DMS153 (cell line): Measurements from ENCODE around the gene RASSF6.
A peak's percentile ranks its signal among the peaks of the same experiment; 100 is the strongest.
"Not testable (repeated sequence)": the region's sequence is repeated elsewhere in the genome, so short reads cannot be mapped to it uniquely, and the experiment has no call there.

Source experiments
- DNase-seq: peaks from one replicate; lab custom pipeline; 2025; lab: John Stamatoyannopoulos, UW

The RASSF6 gene

DNA sequence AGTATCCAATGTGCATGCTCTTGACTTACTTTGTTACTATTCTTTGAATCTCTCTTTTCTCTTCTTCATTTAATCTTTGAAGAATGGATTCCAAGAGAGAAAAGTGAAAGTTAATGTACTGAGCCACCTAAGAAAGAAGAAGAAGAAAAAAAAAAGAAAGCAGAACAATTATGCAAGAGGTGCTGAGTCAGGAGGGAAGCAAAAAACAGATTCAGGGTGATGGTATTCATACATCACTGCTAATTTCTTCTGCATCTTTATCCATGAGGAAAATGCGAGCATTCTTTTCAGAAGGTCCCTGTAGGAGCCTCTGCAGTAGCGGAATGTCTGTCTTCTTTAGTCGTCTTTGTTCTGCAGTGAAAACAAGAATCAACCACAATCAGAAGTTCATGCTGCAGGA lies 43.9 kb downstream of the RASSF6 start:
- DNase-seq: no peak

DNA sequence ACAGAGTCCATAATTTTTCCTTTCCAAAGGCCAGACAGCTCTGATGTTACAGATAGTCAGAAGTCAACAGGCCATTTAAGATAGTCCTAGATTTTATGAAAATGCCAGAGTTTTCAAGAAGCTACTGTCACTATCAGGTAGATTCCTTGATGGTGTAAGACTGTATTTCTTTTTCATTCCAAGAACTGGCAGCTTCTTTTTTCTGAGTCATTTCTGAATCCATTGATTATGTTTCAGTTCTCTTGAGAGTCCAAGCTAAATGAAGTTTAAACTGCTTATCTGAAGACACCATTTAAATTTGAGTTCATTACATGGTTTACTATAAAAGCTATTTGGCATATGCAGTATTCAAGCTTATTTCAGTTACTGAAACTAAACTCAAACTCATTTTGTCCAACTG lies 44.6 kb downstream of the RASSF6 start:
- DNase-seq: no peak

DNA sequence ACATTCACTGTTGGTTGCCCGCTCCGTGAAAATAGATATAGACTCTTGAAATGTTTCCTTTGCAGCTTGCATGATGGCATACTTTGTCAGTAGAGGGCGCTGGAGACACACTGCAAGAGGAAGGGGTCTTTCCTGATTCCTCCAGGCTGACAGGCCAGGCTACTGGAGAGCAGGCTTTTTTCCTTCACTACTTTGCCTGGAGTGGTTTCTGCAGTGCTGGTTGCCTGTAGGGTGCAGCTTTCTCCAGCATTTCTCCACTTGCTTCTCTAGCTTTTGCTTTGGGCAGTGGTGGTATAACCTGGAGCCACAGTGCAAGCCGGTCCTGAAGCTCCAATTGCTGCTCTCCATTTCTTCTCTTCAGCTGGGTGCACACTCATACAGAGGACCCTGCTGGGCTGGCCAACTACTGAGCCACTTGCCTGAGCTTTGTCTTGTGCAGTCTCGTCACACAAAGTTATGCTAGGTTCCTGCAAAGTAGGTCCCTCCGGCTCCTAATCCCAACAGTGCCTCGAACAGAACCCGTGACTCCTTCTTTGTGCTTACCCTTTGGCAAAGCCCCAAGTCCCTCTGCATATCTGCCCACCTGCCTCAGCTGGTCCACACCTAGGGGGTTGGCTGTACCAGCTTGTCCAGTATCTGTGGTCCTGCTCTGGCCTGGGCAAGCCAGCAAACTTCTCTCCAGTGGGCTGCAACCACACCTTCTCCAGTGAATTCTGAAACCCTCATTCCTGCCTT lies 46.3 kb downstream of the RASSF6 start:
- DNase-seq: peak; percentile 55

DNA sequence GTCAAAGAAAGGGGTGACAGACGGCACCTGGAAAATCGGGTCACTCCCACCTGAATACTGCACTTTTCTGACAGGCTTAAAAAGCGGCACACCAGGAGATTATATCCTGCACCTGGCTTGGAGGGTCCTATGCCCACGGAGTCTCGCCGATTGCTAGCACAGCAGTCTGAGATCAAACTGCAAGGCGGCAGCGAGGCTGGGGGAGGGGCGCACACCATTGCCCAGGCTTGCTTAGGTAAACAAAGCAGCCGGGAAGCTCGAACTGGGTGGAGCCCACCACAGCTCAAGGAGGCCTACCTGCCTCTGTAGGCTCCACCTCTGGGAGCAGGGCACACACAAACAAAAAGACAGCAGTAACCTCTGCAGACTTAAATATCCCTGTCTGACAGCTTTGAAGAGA lies 69.4 kb downstream of the RASSF6 start:
- not testable (repeated sequence) for DNase-seq

DNA sequence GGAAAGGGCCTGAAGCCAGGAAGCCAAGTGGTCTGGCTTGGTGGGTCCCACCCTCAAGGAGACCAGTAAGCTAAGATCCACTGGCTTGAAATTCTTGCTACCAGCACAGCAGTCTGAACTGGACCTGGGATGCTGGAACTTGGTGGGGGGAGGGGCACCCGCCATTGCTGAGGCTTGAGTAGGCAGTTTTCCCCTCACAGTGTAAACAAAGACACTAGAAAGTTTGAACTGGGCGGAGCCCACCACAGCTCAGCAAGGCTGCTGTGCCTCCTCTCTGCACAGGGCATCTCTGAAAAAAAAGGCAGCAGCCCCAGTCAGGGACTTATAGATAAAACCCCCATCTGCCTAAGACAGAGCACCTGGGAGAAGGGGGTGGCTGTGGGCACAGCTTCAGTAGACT lies 75.6 kb downstream of the RASSF6 start:
- no peak for DNase-seq

DNA sequence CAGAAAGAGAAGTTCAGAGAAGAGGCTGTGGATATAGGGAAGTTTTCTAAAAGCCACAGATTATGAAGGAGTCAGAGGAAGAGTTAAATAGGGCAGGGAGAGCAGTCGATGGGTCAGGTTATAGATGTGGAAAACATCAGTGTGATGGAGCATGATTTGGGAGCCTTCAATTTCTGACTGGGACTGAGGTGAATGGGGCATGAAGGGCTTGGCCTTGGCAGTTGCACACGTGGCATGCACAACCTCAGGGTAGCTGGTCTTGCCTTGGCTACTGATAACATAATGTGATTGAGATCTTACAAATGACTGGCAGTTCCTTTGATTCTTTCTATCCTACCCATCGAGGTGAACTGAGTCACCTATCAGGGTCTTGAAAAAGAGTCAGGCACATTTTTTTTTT lies 79.0 kb downstream of the RASSF6 start:
- no peak for DNase-seq

DNA sequence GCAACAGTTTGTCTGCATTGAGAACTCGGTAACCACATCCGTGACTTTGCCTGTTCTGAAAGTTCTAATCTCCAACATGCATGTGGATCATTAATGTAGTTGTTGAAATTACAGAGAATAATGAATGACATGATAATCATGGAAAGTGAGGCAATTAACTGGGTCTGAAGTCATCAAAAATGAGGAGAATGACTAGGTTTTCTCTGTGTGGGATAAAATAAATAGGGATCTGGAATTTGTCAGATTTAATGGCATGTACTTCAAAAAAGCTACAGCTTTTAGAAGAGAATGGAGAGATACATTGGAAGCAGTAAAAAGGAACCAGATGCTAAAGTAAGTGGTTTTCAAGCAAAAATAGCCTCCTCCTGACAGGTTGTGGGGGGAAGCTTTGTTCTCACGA lies 79.4 kb downstream of the RASSF6 start:
- no peak for DNase-seq

DNA sequence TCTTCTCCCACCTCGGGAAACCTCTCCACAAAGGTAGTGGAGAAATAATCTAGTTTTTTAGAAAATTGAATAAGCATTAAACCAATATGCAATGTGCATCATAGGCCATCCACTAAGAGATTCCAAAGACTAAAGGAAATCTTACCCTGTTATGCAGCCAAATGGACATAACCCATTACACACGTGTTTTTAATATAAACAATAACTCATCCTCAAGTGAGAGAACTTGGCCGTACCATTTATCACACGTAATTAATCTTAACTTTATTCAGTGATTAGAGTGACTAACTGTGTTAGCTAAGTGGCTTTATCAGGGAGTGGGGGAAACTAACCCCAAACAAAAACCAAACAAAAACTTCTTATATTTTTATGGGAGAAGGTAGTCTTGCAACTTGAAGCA lies 80.8 kb downstream of the RASSF6 start:
- DNase-seq: no peak

DNA sequence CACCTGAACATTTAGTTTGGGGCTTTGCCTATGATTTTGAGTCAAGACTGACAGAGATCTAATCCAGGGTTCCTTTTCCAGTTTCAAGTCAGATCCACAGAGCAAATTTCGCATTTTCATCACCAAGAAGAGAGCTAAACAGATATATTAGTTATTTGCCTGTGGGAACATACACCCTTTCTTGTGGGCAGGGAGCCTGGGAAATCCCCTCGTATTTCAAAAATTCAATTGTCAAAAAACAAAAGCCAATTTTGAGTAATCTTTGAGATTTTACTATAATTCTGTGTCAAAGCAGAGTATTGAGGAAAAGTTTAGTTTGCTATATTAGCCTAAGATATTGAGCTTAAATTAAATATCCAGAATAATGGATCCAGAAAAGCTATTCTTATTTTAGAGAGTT lies 82.1 kb downstream of the RASSF6 start:
- DNase-seq: no peak

DNA sequence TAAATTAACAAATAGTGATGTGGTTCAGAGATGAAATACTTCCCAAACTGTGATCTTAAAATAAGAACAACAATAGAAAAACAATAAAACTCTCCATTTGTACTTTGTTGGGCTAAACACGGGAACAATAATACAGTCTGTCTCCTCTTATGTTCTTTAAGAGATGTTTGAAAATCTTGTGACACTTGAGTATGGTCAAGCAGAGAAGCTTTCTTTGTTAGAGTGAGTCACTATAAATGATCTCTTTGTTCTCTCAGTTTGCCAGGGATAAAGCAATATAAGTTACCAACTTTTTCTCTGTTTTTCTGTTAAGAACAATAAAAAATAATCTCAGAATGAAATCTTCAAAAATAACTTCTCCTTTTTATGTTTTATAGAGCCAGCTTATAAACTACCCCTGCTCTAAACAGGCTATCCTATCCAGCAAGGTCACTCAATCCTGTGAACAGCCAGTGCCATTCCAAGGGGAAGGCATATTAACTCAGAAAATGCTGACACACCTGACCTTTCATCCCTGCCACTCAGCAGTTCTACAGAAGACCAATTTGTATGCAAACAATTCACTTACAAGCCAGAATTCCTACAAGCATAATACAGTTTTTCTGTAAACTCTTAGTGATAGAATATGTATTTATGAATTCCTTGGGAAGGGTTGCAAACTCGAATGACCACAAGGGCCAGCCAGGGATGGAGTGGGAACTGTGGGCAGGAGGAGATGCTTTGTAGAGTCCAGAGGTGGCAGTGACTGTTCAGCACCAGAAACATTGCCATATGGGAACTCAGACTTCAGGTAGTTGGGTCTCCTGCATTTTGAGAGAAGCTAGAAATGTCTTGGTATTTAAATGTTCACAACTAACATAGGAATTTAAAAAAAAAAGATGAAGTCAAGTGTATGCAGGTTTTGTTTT lies 86.5 kb downstream of the RASSF6 start:
- DNase-seq: no peak

DNA sequence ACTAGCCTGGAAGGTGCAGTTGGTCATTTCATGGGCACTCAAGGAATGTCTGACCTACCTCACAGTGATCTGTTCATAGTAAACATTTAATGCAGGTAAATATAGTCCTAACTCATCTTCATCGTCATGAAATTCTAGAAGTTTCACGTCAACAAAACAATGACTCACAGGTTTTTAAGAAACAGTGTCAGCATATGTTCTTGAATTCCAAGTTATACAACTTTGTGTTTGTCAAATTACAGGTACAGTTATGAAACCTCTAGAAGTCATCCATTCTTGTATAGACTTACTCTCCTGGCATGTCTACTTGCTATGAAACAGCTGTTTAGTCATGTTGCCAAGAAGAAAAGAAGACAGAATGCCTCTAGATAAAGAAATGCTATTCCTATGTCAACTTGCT lies 92.1 kb downstream of the RASSF6 start:
- DNase-seq: no peak

DNA sequence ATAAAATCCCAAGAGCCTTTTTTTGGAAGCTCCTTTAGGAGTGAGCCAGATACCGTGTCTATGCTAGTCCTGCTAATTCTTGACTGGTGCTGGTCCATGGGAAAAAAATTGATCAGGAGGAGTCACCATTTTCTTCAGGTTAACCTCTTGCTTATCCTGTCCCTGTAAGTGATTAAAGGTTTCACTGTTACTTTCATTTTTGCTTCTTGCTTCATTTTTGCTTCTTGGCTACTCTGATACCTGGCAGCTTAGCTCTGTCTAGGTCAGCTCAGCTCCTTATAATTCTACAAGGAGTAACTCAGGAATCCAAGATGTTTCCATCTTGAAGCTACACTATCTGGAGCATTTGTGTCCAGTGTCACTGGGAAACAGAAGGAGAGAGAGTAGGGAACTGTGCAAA lies 93.0 kb downstream of the RASSF6 start:
- no peak for DNase-seq

DNA sequence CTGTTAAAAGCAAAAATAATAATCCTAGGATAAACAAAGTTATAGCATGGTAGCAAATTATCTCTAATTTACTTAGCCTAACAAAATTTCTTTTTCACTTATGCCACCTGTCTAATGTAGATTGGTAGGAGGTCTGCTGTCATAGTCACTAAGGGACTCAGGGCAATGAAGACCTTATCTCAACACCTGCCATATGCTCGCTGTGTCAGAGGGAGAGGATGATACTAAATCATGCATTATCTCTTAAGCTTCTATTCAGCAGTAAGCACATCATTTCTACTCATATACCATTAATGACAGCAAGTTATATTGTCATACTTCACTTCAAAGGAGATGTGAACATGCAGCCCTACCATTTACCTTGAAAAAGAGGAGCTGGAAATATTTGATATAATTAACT lies 94.6 kb downstream of the RASSF6 start:
- no peak for DNase-seq

DNA sequence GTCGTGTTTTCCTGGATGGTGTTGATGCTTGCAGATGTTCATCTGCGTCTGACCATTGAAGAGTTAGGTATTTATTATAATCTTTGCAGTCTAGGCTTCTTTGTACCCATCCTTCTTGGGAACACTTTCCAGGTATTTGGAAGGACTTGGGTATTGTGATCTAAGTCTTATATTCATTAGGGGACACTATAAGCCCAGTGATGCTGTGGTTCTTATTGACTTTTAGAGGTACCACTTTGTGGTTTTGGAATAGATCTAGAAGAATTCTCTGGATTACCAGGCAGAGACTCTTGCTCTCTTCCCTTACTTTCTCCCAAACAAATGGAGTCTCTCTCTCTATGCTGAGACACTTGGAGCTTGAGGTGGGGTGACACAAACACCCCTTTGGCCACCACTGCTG lies 97.1 kb downstream of the RASSF6 start:
- DNase-seq: no peak
